HG03066 (cell line): ENCODE data around the gene C1orf105.
"Not testable (repeated sequence)": the region's sequence is repeated elsewhere in the genome, so short reads cannot be mapped to it uniquely, and the experiment has no call there.

Experiments used
- ATAC-seq: cut with Tn5 transposase; IDR thresholded peaks from one replicate; pipeline ENCODE4 v1.9.1; 2021; ENCODE audit warnings: low read depth; ENCODE audit not compliant: unreplicated experiment

The C1orf105 gene

GRCh38 chr1:172482044-172482443 is 61.6 kb downstream of the C1orf105 start:
- no peak for ATAC-seq

DNA sequence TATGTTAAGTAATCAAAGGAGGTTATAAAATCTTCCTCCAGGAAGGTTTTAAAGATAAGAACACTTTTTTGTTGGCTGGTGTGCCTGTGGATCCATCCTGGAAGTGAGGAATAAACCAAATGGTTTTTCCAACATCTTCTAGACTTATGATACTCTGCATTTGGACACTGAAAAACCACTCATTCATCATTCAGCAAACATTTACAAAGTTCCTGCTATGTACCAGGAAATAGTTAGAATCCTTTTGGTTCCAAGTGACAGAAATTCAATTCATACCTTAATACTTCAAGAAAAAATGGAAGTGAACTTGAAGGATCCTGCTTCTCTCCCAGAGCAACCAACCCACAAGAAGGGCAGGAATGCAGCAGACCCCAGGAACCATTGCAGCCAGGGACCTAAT is 63.0 kb downstream of the C1orf105 start:
- ATAC-seq = no peak

GRCh38 chr1:172484252-172484651 is 63.8 kb downstream of the C1orf105 start:
- ATAC-seq = no peak

DNA sequence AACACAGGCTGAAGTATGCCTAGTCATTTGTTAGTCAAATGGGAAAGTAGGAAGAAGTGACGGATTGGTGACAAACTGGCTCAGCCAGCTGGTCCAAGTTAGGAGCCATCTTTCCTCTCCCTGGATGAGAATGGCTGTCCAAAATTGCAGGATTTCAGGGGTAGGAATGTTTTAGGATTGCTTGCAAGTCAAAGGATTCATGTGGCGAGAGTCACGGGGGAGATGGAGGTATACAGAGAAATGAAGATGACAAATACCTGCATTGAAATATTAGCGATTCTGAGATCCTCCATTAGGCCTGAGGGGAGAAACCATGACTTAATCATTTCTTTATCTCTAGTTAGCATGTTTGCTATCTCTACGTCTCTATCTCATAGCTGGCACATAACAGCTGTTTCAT is 65.1 kb downstream of the C1orf105 start:
- ATAC-seq = no peak

GRCh38 chr1:172486805-172487454 is 66.4 kb downstream of the C1orf105 start:
- ATAC-seq = no peak

- no peak for ATAC-seq
Measured at GRCh38 chr1:172487550-172487949, 67.1 kb downstream of the C1orf105 start.

- ATAC-seq = no peak
Measured at GRCh38 chr1:172488393-172488792, 67.9 kb downstream of the C1orf105 start.

- ATAC-seq = no peak
Measured at GRCh38 chr1:172489847-172490246, 69.4 kb downstream of the C1orf105 start.

DNA sequence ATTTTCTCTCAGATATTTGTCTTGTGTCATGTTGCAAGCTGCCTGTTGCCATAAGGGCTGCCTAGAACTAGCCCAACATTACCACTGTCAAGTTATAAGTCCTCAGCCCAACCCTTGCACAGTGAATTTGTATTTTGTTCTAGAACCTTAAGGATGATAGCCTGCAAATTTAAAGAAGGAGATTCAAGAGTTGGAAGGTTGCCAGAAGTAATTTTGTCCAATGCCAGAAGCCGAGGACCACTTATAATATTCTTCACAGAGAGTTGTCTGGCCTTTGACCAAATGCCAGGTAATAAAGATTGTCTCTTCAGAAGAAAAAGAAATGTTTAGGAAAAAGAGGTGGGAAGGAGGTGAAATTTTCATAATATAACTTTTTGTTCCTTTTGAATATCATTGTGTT is 71.9 kb downstream of the C1orf105 start:
- ATAC-seq = no peak

DNA sequence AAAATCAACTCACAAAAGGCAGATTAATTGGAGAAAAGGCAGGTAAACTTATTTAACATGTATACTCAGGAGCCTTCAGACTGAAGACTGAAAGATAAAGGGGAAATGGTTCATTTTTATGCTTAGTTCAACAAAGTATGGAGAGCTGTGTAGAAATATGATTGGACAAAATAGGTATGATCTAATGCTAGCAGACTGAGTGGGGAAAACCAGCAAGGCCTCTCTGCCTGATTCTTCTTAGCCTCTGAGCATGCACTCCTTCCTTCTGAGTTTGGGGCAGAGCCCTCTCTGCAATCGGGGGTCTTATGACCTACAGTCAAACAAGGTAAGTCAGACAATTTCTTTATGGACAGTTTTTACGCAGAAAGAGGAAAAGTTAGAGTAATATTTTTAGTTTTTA is 73.7 kb downstream of the C1orf105 start:
- ATAC-seq = no peak

DNA sequence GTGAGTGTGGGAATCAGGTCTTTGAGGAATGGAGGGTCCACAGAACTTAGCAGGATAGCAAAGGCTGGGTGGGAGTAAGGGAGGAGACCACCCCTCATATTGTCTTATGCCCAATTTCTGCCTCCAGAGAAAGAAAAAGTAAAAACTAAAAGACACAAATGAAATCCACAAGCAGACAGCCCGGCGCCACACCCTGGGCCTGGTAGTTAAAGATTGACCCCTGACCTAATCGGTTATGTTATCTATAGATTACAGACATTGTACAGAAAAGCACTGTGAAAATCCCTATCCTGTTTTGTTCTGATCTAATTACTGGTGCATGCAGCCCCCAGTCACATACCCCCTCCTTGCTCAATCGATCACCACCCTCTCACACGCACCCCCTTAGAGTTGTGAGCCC is 75.6 kb downstream of the C1orf105 start:
- ATAC-seq = not testable (repeated sequence)

DNA sequence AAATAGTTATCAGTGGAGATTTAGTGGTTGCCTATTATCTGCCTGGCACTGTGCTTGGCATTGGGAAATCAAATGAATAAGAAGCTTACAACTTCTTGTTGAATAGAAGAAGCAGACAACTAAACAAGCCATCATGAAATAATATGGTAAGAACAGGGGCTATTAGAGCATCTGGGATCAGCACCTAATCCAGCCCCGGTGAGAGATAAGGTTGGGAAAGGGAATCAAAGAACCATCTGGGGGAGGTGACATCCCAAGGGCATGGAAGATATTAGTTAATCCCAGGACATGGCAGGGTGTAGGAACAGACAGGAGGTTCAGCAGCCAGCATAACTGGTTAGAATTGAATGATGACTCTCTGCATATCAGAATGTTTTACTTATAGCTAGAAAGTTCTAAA is 76.2 kb downstream of the C1orf105 start:
- no peak for ATAC-seq

DNA sequence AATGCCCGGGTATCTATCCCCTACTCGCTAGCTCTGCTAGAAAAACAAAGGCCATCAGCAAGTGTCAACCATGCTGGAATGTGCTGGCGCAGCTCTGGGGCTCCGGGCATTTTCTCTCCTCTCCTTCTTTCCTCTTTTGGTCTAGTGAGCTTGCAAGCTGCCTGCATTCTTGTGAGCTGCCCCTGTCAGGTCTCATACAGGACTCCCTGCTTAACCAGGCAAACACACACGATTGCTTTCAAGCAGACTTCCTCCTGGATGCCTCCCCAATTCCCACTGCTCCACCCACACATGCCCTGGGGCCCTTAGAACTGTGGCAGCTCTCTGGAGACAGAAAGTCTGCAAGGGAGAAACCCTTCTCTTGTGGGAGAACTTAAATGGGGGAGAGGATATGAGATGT is 76.7 kb downstream of the C1orf105 start:
- ATAC-seq = no peak

GRCh38 chr1:172498857-172499256 is 78.4 kb downstream of the C1orf105 start:
- ATAC-seq = no peak

DNA sequence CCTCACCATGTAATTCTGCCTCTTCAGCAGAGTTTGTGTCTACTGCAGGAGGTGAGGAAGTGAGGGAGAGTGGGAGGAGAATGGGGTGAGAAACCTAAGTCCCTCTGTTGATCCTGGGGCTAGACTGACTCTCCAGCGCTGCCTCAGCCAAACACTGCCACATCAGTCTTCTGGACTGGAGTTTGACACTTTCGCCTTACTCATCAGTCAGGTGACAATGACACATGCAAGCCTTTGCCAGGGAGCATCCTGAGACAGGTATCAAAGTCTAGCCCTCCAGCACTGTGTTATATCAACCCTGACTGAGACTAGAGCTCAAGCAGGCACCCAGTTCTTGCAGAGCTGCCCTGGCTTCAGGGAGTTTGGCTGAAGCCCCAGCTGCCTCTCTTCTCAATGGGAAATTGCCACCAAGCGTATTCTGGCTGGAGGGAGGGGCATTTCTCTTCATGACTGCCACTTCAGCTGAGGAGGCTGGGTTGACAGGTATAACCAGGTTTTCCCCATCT is 79.2 kb downstream of the C1orf105 start:
- ATAC-seq = no peak

GRCh38 chr1:172500207-172500606 is 79.7 kb downstream of the C1orf105 start:
- no peak for ATAC-seq

GRCh38 chr1:172507741-172508140 is 87.3 kb downstream of the C1orf105 start:
- ATAC-seq = no peak

DNA sequence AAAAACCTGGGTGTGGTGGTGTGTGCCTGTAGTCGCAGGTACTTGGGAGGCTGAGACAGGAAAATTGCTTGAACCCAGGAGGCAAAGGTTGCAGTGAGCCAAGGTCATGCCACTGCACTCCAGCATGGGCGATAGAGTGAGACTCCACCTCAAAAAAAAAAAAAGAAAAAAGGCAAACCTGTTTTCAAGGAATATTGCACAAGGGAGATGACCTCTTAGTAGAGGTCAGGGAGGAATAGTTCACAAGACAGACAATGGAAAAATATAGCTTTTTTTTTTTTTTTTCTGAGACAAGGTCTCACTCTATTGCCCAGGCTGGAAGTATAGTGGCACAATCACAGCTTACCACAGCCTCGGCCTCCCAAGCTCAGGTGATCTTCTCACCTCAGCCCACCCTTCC is 90.0 kb downstream of the C1orf105 start:
- ATAC-seq = no peak

DNA sequence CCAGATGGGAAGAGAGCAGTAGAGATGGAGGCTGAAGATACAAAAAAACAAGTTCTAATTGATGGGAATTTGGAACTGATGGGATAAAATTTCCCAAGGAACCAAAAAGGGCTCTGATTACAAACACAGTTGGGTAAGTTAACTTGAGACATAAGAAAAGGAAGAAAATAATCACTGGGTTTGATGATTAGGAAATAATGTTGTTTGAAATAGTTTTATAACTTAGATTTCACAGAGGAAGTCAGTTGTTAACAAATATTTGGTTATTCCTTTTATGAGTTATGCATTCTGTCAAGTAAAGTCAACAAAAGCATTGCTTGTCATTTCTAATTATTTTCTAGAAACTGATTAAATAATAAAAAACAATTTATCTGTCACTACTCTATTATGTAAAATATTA is 92.1 kb downstream of the C1orf105 start:
- no peak for ATAC-seq

DNA sequence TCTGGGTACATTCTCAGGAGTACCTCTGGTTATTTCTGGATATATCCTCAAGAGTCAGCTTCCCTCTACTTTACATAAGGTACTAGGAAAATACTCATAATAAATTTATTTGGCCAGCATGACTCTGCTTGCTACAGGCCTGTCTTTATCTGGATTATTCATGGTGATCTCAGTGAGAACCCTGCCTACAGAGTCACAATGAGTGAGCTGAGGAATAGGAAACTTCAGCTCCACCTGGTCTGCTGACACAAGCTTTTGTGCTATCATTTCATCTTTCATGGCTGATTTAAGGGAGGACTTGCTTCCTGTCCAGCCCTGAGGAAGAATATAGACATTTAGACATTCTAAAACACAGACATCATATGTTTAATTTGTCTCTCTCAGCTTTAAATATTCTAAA is 93.0 kb downstream of the C1orf105 start:
- ATAC-seq = no peak

GRCh38 chr1:172514108-172514507 is 93.6 kb downstream of the C1orf105 start:
- no peak for ATAC-seq

- no peak for ATAC-seq
Measured at GRCh38 chr1:172515436-172515835, 95.0 kb downstream of the C1orf105 start.

DNA sequence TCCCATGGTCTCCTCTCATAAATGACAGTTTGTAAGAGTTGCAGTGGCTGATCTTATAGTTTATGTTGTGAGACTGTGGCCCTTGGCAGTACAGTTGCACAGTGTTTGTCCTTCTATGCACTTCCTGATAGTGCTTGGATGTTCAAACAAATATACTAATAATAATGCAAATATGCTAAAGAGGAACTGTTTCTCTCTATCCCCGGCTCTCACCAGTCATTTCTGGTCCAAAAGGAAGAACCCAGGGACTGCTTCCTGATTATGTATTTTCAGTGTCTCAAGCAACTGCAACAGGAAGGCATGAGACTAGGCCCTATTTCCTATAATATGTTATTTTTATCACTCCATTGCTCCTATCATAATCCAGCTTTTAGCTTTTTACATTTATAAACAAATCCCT is 95.4 kb downstream of the C1orf105 start:
- ATAC-seq = no peak
